ENCODE measurements around the gene PDCL2. TPM values are rescaled to one million over a fixed set of nuclear protein-coding genes. Genes with fewer than 3 reads are reported as not detected.

PDCL2 gene
- total and polyA plus RNA-seq, 12 donors = not detected

DNA sequence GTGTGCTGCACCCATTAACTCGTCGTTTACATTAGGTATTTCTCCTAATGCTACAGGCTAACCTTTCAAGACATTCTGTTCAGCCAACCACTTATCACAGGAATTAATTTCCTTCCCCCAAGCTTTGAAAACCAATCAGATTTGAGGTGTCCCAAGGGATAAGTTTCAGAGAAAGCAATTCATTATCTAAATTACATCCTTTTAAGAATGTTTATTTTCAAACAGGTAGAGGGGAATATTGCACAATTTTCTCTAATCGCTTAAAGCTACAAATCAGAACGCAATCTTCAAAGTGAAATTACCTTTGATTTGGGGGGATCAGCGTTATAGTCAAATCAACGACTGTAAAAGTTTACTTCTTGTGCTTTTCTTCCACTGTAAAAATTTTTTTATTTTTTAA is 46.9 kb downstream of the PDCL2 start:
- DNase-seq = no peak
- intact Hi-C loops (cut with DNase I) = loop anchor here in 8 of 10 donors (5.0 to 10.0 kb wide), 10 partner anchors 90 to 548 kb away; partner anchors contain the start of genes SRD5A3 (in 5 of the 8), EXOC1 (in 4 of the 8) and TMEM165 (in 4 of the 8)
- peak overlapping the region; percentile 73 to 99 (median 98) for H3K4me3 ChIP-seq
- TF ChIP-seq CTCF (IDR thresholded peaks at IDR 0.05) = no peak
- peak overlapping the region in 9 of 10 donors; percentile 96 to 100 (median 99) for H3K27ac ChIP-seq
- peaks cover 0 to 39% (median 19%) of the 10 kb centered on the region in 9 donors for H3K4me1 ChIP-seq
- no peaks in the 10 kb centered on the region for H3K27me3 ChIP-seq
- H3K36me3 ChIP-seq = peaks cover 0 to 4% (median 0%) of the 10 kb centered on the region in 9 donors
- ATAC-seq = no peak
- WGBS, 2 donors = 4 to 7% methylated on average over 6 of the region's 6 CpGs
- no peaks in the 10 kb centered on the region for H3K9me3 ChIP-seq

DNA sequence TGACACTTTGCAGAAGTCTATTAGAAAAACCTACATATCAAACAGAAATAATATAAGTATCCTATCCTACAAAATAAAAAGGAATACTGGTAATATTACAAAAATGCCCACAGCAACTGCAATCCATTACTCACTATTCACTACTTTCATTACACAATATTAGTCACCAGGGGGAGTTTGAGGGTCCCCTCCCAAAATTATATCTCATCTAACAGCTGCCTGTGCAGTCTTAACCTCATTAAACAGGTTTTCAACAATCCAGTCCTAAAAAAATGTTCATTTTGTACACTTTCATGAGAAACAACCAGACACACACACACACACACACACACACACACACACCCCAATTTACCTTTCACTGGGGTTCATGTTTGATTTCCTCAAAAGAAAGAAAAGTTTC is 48.2 kb downstream of the PDCL2 start:
- DNase-seq = no peak
- H3K9me3 ChIP-seq = no peaks in the 10 kb centered on the region
- H3K27me3 ChIP-seq = no peaks in the 10 kb centered on the region
- H3K4me3 ChIP-seq = no peak overlapping the region
- intact Hi-C loops (cut with DNase I) = loop anchor here in 7 of 10 donors (10.0 kb wide), 6 partner anchors 89 to 321 kb away; partner anchors contain the start of genes EXOC1 (in 2 of the 7) and TMEM165 (in 2 of the 7)
- H3K36me3 ChIP-seq = peaks cover 0 to 4% (median 0%) of the 10 kb centered on the region in 9 donors
- no peak for ATAC-seq
- peaks cover 0 to 39% (median 19%) of the 10 kb centered on the region in 9 donors for H3K4me1 ChIP-seq
- no peak overlapping the region for H3K27ac ChIP-seq
- peak in 1 of 9 donors; percentile 12 for TF ChIP-seq CTCF (IDR thresholded peaks at IDR 0.05)

DNA sequence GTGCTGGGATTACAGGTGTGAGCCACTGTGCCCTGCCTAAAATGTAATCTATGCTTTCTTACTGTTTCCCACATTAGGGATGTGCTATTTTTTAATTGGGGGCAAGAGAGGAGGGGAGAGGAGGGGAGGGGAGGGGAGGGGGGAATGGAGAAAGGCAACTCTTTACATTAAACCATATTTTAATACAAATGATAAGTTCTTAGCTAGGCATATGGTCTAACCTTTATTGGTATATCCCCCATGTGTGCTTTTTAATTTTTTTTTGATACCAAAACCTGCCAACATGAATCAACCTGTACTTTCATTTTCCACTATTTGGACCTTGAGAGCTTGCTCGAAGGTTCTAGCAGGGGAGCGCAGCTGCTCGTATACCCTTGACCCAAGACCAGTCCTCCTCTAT is 51.8 kb downstream of the PDCL2 start:
- whole genome bisulfite sequencing, 2 donors = 91 to 94% methylated on average over 3 of the region's 3 CpGs

GRCh38 chr4:55539658-55540057 is 52.4 kb downstream of the PDCL2 start:
- WGBS, 2 donors = 74 to 91% methylated on average over 2 of the region's 2 CpGs
- Histone ChIP-seq H3K4me1 (peaks cover 0 to 24% (median 4%) of the 10 kb centered on the region in 9 donors), H3K9me3 (peaks cover 0 to 9% (median 0%) of the 10 kb centered on the region in 11 donors), H3K27ac (no peak overlapping the region), H3K27me3 (no peaks in the 10 kb centered on the region), H3K4me3 (no peak overlapping the region), H3K36me3 (peaks cover 0 to 4% (median 0%) of the 10 kb centered on the region in 9 donors)
- intact Hi-C loops (cut with DNase I) = loop anchor here in 7 of 10 donors (10.0 kb wide), 6 partner anchors 85 to 325 kb away; partner anchors contain the start of genes EXOC1 (in 2 of the 7) and TMEM165 (in 2 of the 7)
- no peak for TF ChIP-seq CTCF (IDR thresholded peaks at IDR 0.05)
- ATAC-seq (no peak), DNase-seq (no peak)

More for the DNA sequence above, 51.8 kb downstream of the PDCL2 start:
- Histone ChIP-seq H3K36me3 (peaks cover 0 to 4% (median 0%) of the 10 kb centered on the region in 9 donors), H3K4me1 (peaks cover 0 to 30% (median 9%) of the 10 kb centered on the region in 9 donors), H3K4me3 (no peak overlapping the region), H3K9me3 (peaks cover 0 to 6% (median 0%) of the 10 kb centered on the region in 11 donors), H3K27me3 (no peaks in the 10 kb centered on the region), H3K27ac (no peak overlapping the region)
- TF ChIP-seq CTCF (IDR thresholded peaks at IDR 0.05) = no peak
- intact Hi-C loops (cut with DNase I) = loop anchor here in 7 of 10 donors (10.0 kb wide), 6 partner anchors 85 to 325 kb away; partner anchors contain the start of genes EXOC1 (in 2 of the 7) and TMEM165 (in 2 of the 7)
- DNase-seq = no peak
- no peak for ATAC-seq
